Medulla oblongata (tissue), 1 donor: ENCODE results near the gene SLC47A1.
A peak's percentile ranks its signal among the peaks of the same experiment; 100 is the strongest.
"Not testable (repeated sequence)": the region's sequence is repeated elsewhere in the genome, so short reads cannot be mapped to it uniquely, and the experiment has no call there.

Experiments
- DNase-seq: peaks from one replicate; pipeline ENCODE4 v3.0.0-alpha.2; 2015; ENCODE audit errors: extremely low spot score

Gene SLC47A1

GRCh38 chr17:19533718-19534561 lies at the start of gene SLC47A1:
Gene SLC47A1, plus strand, starts transcription at chr17:19533854. Its CDS starts 86 bp downstream, at chr17:19533940.
- DNase-seq: no peak

- no peak for DNase-seq
These were observed 47.8 kb upstream of the SLC47A1 start for GRCh38 chr17:19485800-19486340.

GRCh38 chr17:19486351-19487023 lies 47.2 kb upstream of the SLC47A1 start:
- DNase-seq: no peak

- DNase-seq: no peak
These were observed 46.5 kb upstream of the SLC47A1 start for GRCh38 chr17:19487024-19487600.

- DNase-seq: no peak
These were observed 41.5 kb upstream of the SLC47A1 start for GRCh38 chr17:19492141-19492540.

- DNase-seq: no peak
These were observed 38.5 kb upstream of the SLC47A1 start for GRCh38 chr17:19494961-19495806.

- DNase-seq: no peak
These were observed 37.7 kb upstream of the SLC47A1 start for GRCh38 chr17:19495828-19496528.

- DNase-seq: no peak
These were observed 36.0 kb upstream of the SLC47A1 start for GRCh38 chr17:19497624-19498023.

- no peak for DNase-seq
These were observed 32.4 kb upstream of the SLC47A1 start for GRCh38 chr17:19501219-19501618.

GRCh38 chr17:19502517-19502916 lies 31.1 kb upstream of the SLC47A1 start:
- DNase-seq: no peak

GRCh38 chr17:19505561-19505960 lies 28.1 kb upstream of the SLC47A1 start:
- DNase-seq: not testable (repeated sequence)

- peak; percentile 97 for DNase-seq
These were observed 25.7 kb upstream of the SLC47A1 start for GRCh38 chr17:19507775-19508576.

- peak; percentile 24 for DNase-seq
These were observed 25.1 kb upstream of the SLC47A1 start for GRCh38 chr17:19508577-19508867.

GRCh38 chr17:19509281-19509852 lies 24.3 kb upstream of the SLC47A1 start:
- DNase-seq: not testable (repeated sequence)

- DNase-seq: no peak
These were observed 22.8 kb upstream of the SLC47A1 start for GRCh38 chr17:19510903-19511302.

GRCh38 chr17:19513897-19514488 lies 19.7 kb upstream of the SLC47A1 start:
- peak; percentile 84 for DNase-seq

- DNase-seq: no peak
These were observed 16.0 kb upstream of the SLC47A1 start for GRCh38 chr17:19517699-19518098.

GRCh38 chr17:19519388-19520291 lies 14.0 kb upstream of the SLC47A1 start:
- peak; percentile 31 for DNase-seq
